B cell (primary cell): Measurements from ENCODE around the gene SLC18A3. TPM values are rescaled to one million over a fixed set of nuclear protein-coding genes. Genes with fewer than 3 reads are reported as not detected.

Experiments used
- ATAC-seq: fragments of 200-7000 bp; cut with Tn5 transposase; one replicate; pipeline ENCODE4 v1.10.0; 2021; ENCODE audit warnings: low read depth, mild to moderate bottlenecking, moderate number of reproducible peaks, moderate library complexity
- CTCF ChIA-PET: fragments of 350-600 bp; sonication (Branson Sonifier 250); formaldehyde crosslinking; loops from one replicate; lab custom pipeline; 2021; ENCODE audit warnings: antibody characterized with exemption, inconsistent platforms; lab: Charles Lee
- POLR2A ChIA-PET: fragments of 350-600 bp; sonication (Branson Sonifier 250); formaldehyde crosslinking; loops from one replicate; lab custom pipeline; 2021; ENCODE audit warnings: antibody characterized with exemption; lab: Charles Lee
- DNase-seq: peaks from one replicate; pipeline ENCODE4 v3.0.0; 2013
- H2AFZ ChIP-seq: 2 replicates; pipeline ENCODE4 v1.6.1; 2012; ENCODE audit warnings: mild to moderate bottlenecking, low read depth, low read length; ENCODE audit not compliant: insufficient read depth, poor library complexity, severe bottlenecking
- H3K27ac ChIP-seq, 2 donors: 1 replicate in 1 of 2; 2 replicates in 1 of 2; pipeline ENCODE4 v1.5.1; 2012 to 2013; ENCODE audit warnings: low read length in 2 of 2, mild to moderate bottlenecking in 2 of 2, moderate library complexity in 1 of 2
- H3K27me3 ChIP-seq, 4 experiments: fragments of 200-600 bp in 1 of 4; sonication (generic) in 1 of 4; replicated peaks in 1 of 4; 1 replicate in 2 of 4; 2 replicates in 2 of 4; pipeline versions ENCODE4 v1.6.1 to v1.7.0; 2013 to 2016; ENCODE audit warnings: low read length in 3 of 4, mild to moderate bottlenecking in 2 of 4, mixed read lengths in 1 of 4, moderate library complexity in 1 of 4; ENCODE audit not compliant: insufficient read depth in 4 of 4, control insufficient read depth in 3 of 4; ENCODE audit errors: control extremely low read depth in 1 of 4
- H3K36me3 ChIP-seq, 2 experiments: replicated peaks in 1 of 2; 1 replicate in 1 of 2; 2 replicates in 1 of 2; pipeline versions ENCODE4 v1.6.1 to v1.7.1; 2013; ENCODE audit warnings: low read length in 1 of 2; ENCODE audit not compliant: insufficient read depth in 2 of 2, control insufficient read depth in 1 of 2; ENCODE audit errors: control extremely low read depth in 1 of 2, extremely low read depth in 1 of 2
- H3K4me1 ChIP-seq, 2 donors: fragments of 200-600 bp in 1 of 2; sonication (generic) in 1 of 2; 1 replicate in 1 of 2; 2 replicates in 1 of 2; pipeline versions ENCODE4 v1.5.1 to v1.6.1; 2013 to 2017; ENCODE audit warnings: low read length in 2 of 2; ENCODE audit not compliant: control insufficient read depth in 2 of 2, insufficient read depth in 2 of 2
- H3K4me2 ChIP-seq: replicated peaks from 2 replicates; pipeline ENCODE3; 2012; ENCODE audit warnings: mild to moderate bottlenecking, low read depth, low read length; ENCODE audit not compliant: poor library complexity, severe bottlenecking
- H3K4me3 ChIP-seq, 5 experiments: fragments of 200-600 bp in 1 of 5; sonication (generic) in 1 of 5; 1 replicate in 3 of 5; 2 replicates in 2 of 5; pipeline versions ENCODE4 v1.5.1 to v1.7.0; 2011 to 2016; ENCODE audit warnings: low read length in 4 of 5, mild to moderate bottlenecking in 4 of 5, low read depth in 2 of 5, control low read depth in 1 of 5, moderate library complexity in 1 of 5; ENCODE audit not compliant: insufficient read depth in 1 of 5; ENCODE audit errors: control extremely low read depth in 1 of 5, extremely low read depth in 1 of 5
- H3K79me2 ChIP-seq: fragments of 200-600 bp; sonication (generic); one replicate; pipeline ENCODE4 v1.6.0; 2016; ENCODE audit warnings: low read length; ENCODE audit not compliant: control insufficient read depth, insufficient read depth
- H3K9ac ChIP-seq: fragments of 200-600 bp; sonication (generic); 2 replicates; pipeline ENCODE4 v1.6.1; 2017; ENCODE audit warnings: mild to moderate bottlenecking, low read length, moderate library complexity
- H3K9me3 ChIP-seq, 3 donors: one replicate each; pipeline versions ENCODE4 v1.6.1 to v1.7.1; 2013; ENCODE audit warnings: low read length in 2 of 3; ENCODE audit not compliant: control insufficient read depth in 2 of 3, insufficient read depth in 1 of 3; ENCODE audit errors: control extremely low read depth in 1 of 3
- H4K20me1 ChIP-seq: 2 replicates; pipeline ENCODE4 v1.6.0; 2012; ENCODE audit warnings: mild to moderate bottlenecking, low read length; ENCODE audit not compliant: insufficient read depth, control insufficient read depth, poor library complexity, severe bottlenecking
- H3K27ac Mint-ChIP-seq: one replicate; pipeline ENCODE4 v1.8.0; 2021; ENCODE audit warnings: mixed read lengths
- H3K27me3 Mint-ChIP-seq: one replicate; pipeline ENCODE4 v1.8.0; 2021; ENCODE audit warnings: mixed read lengths
- H3K4me1 Mint-ChIP-seq: one replicate; pipeline ENCODE4 v1.8.0; 2021; ENCODE audit warnings: mixed read lengths
- H3K4me3 Mint-ChIP-seq: one replicate; pipeline ENCODE4 v1.8.0; 2021; ENCODE audit warnings: mixed read lengths
- H3K9me3 Mint-ChIP-seq: one replicate; pipeline ENCODE4 v1.8.0; 2022; ENCODE audit warnings: mixed read lengths; ENCODE audit not compliant: insufficient read depth
- EZH2 ChIP-seq: IDR thresholded peaks from 2 replicates; pipeline ENCODE4 v1.6.1; 2012; ENCODE audit warnings: borderline replicate concordance, low read depth, mild to moderate bottlenecking, moderate library complexity, low read length; ENCODE audit not compliant: insufficient read depth, poor library complexity, severe bottlenecking
- WGBS: methylation state at CpG from one replicate; pipeline ENCODE4 v1.1.5; 2013; ENCODE audit warnings: missing lambda C conversion rate; ENCODE audit not compliant: insufficient coverage; 5-methylcytosine and 5-hydroxymethylcytosine counted together
- intact Hi-C: fragments of 100-400 bp; cut with micrococcal nuclease; formaldehyde crosslinking; loops from one replicate; pipeline ENCODE4 v1.10.0; 2022
- polyA plus RNA-seq: library from polyadenylated mRNA; depleted of rRNA; stranded (reverse); fragments of >200 nt; gene quantifications from 2 replicates; pipeline ENCODE4 v1.2.3, GENCODE V29; 2012
- total RNA-seq, 2 donors: library from RNA; stranded (reverse); fragments of 120-200 nt in 1 of 2; gene quantifications; 1 replicate in 1 of 2; 2 replicates in 1 of 2; pipeline versions ENCODE4 v1.2.3 to v1.2.4, GENCODE V29; 2013 to 2022
- TF ChIP-seq, protein P1 (sequence below): fragments of 200-600 bp; IDR thresholded peaks from one replicate; pipeline ENCODE4 v1.8.0; 2022; ENCODE audit warnings: antibody characterized with exemption, mild to moderate bottlenecking

The SLC18A3 gene
- total and polyA plus RNA-seq, 2 donors (not counting 1 experiment from before 2014, with no cell fraction given), result not detected

DNA sequence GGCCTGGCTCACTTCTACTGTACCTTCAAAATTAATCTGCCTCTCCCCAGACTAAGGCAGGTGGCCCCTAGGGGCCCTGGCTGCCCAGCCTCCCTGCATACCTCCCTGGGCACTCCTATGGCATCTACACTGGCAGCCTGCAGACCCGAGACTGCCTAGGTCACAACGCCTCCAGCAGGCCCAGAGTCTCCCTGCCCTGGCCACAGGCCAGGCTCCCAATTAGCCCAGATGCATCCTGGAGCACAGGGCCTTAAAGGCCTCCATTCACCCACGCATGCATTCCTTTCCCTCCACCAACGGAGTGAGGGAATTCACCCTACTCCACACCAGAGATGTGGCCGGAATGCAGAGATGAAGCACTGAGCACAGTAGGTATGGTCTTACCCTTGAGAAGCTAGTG lies 5.6 kb downstream of the SLC18A3 start:
- Histone ChIP-seq H2AFZ (no peak overlapping the region), H3K9ac (no peak overlapping the region), H3K4me3 (no peak overlapping the region), H3K36me3 (no peaks in the 10 kb centered on the region), H3K9me3 (peaks cover 0 to 26% (median 0%) of the 10 kb centered on the region in 3 donors), H3K27me3 (peaks cover 0 to 64% (median 22%) of the 10 kb centered on the region in 4 experiments), H3K4me2 (no peak overlapping the region), H3K4me1 (peaks cover 0 to 12% of the 10 kb centered on the region in 2 donors), H3K79me2 (no peaks in the 10 kb centered on the region), H4K20me1 (no peaks in the 10 kb centered on the region), H3K27ac (no peak overlapping the region)
- intact Hi-C loops, result no loop called here
- no peak overlapping the region for H3K4me3 Mint-ChIP-seq
- ChIA-PET POLR2A (no interaction called here), CTCF (no interaction called here)
- H3K9me3 Mint-ChIP-seq, result no peaks in the 10 kb centered on the region
- H3K27ac Mint-ChIP-seq, result no peak overlapping the region
- DNase-seq (no peak), ATAC-seq (no peak)
- WGBS, result 63% methylated on average over 2 of the region's 5 CpGs
- peaks cover 21% of the 10 kb centered on the region for H3K4me1 Mint-ChIP-seq
- no peak for TF ChIP-seq EZH2
- TF ChIP-seq, protein P1, sequence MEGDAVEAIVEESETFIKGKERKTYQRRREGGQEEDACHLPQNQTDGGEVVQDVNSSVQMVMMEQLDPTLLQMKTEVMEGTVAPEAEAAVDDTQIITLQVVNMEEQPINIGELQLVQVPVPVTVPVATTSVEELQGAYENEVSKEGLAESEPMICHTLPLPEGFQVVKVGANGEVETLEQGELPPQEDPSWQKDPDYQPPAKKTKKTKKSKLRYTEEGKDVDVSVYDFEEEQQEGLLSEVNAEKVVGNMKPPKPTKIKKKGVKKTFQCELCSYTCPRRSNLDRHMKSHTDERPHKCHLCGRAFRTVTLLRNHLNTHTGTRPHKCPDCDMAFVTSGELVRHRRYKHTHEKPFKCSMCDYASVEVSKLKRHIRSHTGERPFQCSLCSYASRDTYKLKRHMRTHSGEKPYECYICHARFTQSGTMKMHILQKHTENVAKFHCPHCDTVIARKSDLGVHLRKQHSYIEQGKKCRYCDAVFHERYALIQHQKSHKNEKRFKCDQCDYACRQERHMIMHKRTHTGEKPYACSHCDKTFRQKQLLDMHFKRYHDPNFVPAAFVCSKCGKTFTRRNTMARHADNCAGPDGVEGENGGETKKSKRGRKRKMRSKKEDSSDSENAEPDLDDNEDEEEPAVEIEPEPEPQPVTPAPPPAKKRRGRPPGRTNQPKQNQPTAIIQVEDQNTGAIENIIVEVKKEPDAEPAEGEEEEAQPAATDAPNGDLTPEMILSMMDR, result no peak
- peaks cover 80% of the 10 kb centered on the region for H3K27me3 Mint-ChIP-seq

DNA sequence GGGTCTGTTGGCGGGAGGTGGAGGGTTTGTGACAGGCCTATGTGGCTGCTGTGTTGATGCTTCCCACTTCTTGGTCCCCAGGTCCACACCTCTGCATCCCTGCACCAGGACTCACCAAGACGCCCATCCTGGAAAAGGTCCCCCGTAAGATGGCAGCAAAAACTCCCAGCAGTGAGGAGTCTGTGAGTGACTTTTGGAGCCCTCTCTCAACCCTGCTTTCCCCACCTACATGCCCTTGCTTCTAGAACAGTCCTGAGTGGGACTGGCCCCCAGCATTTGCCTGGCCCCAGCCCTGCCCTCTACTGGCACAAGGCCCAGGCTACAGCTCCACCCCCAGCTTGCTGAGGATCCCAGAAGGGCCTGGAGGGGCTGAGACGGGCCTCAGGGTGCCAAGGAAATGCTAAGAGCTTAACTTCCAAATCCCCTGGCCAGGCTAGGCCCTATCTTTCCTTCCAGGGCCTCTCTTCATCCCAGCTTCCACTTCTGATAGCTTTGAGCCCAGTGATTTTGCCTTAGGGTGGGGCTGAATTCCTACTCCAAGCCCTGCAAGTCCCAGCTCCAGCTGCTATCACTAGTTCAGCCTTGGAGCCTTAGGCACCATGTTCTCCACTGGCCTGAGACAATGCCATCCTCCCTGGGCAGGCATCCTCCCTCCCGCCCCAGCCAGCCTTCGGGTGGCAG lies 6.5 kb downstream of the SLC18A3 start:
- peaks cover 0 to 8% of the 10 kb centered on the region in 2 donors for H3K4me1 ChIP-seq
- no peak overlapping the region for H3K9ac ChIP-seq
- H4K20me1 ChIP-seq, result no peaks in the 10 kb centered on the region
- POLR2A ChIA-PET, result no interaction called here
- CTCF ChIA-PET, result no interaction called here
- no peak overlapping the region for H3K4me3 Mint-ChIP-seq
- peaks cover 77% of the 10 kb centered on the region for H3K27me3 Mint-ChIP-seq
- intact Hi-C loops, result no loop called here
- H3K4me2 ChIP-seq, result no peak overlapping the region
- no peak for ATAC-seq
- TF ChIP-seq, protein P1, result no peak
- TF ChIP-seq EZH2, result no peak
- peaks cover 0 to 17% (median 0%) of the 10 kb centered on the region in 3 donors for H3K9me3 ChIP-seq
- peaks cover 21% of the 10 kb centered on the region for H3K4me1 Mint-ChIP-seq
- H3K79me2 ChIP-seq, result no peaks in the 10 kb centered on the region
- H3K27ac ChIP-seq, result no peak overlapping the region
- no peak for DNase-seq
- peaks cover 0 to 55% (median 17%) of the 10 kb centered on the region in 4 experiments for H3K27me3 ChIP-seq
- H2AFZ ChIP-seq, result no peak overlapping the region
- no peaks in the 10 kb centered on the region for H3K36me3 ChIP-seq
- H3K4me3 ChIP-seq, result no peak overlapping the region
- H3K9me3 Mint-ChIP-seq, result no peaks in the 10 kb centered on the region
- WGBS, result 82% methylated on average over 5 of the region's 6 CpGs
- no peak overlapping the region for H3K27ac Mint-ChIP-seq
